ENCODE measurements around the gene KRT86.

- TF ChIP-seq CTCF (IDR thresholded peaks at IDR 0.05), result no peak
- no peak for TF ChIP-seq EZH2 (IDR thresholded peaks at IDR 0.05; ENCODE audit: borderline replicate concordance, insufficient read depth, low read depth, low read length, poor library complexity, severe bottlenecking)
Observed at GRCh38 chr12:52333321-52333720, 58.9 kb downstream of the KRT86 start.
